ENCODE results near the gene HACD1.

Gene HACD1

GRCh38 chr10:17617031-17617911, at the start of gene HACD1:
TSS of gene HACD1 (minus strand) at chr10:17617374. CDS start at chr10:17617339, 35 bp downstream.
- DNase-seq: no peak

GRCh38 chr10:17665747-17666146, 48.6 kb upstream of the HACD1 start:
- no peak for DNase-seq

- no peak for DNase-seq
Observed at GRCh38 chr10:17663450-17663849, 46.3 kb upstream of the HACD1 start.

- DNase-seq: no peak
Observed at GRCh38 chr10:17662193-17663138, 45.3 kb upstream of the HACD1 start.

- no peak for DNase-seq
Observed at GRCh38 chr10:17661510-17661909, 44.3 kb upstream of the HACD1 start.

- no peak for DNase-seq
Observed at GRCh38 chr10:17660921-17661320, 43.7 kb upstream of the HACD1 start.

GRCh38 chr10:17659365-17659764, 42.2 kb upstream of the HACD1 start:
- DNase-seq: no peak

GRCh38 chr10:17657103-17657500, 39.9 kb upstream of the HACD1 start:
- DNase-seq: no peak

- DNase-seq: no peak
Observed at GRCh38 chr10:17655567-17656146, 38.5 kb upstream of the HACD1 start.

GRCh38 chr10:17655009-17655408, 37.8 kb upstream of the HACD1 start:
- no peak for DNase-seq

- no peak for DNase-seq
Observed at GRCh38 chr10:17652585-17652984, 35.4 kb upstream of the HACD1 start.

- DNase-seq: no peak
Observed at GRCh38 chr10:17651896-17652295, 34.7 kb upstream of the HACD1 start.

- no peak for DNase-seq
Observed at GRCh38 chr10:17650416-17650815, 33.2 kb upstream of the HACD1 start.

- DNase-seq: no peak
Observed at GRCh38 chr10:17649836-17650235, 32.7 kb upstream of the HACD1 start.

GRCh38 chr10:17649052-17649451, 31.9 kb upstream of the HACD1 start:
- DNase-seq: no peak

GRCh38 chr10:17648243-17649035, 31.3 kb upstream of the HACD1 start:
- no peak for DNase-seq

GRCh38 chr10:17647326-17647725, 30.2 kb upstream of the HACD1 start:
- DNase-seq: no peak

GRCh38 chr10:17645621-17646345, 28.6 kb upstream of the HACD1 start:
- no peak for DNase-seq

GRCh38 chr10:17644485-17644943, 27.3 kb upstream of the HACD1 start:
- peak; percentile 69 for DNase-seq

GRCh38 chr10:17643755-17644484, 26.7 kb upstream of the HACD1 start, which contains the start of gene STAM:
TSS of gene STAM (plus strand) at chr10:17644151. CDS start at chr10:17644340, 189 bp downstream.
- peak; percentile 12 for DNase-seq

- no peak for DNase-seq
Observed at GRCh38 chr10:17643339-17643754, 26.2 kb upstream of the HACD1 start.

Measured in NCI-H524 treated with DMSO at 0.1 percent for 48 hours (cell line).